ENCODE data around the gene MCHR2. TPM values are rescaled to one million over a fixed set of nuclear protein-coding genes. Genes with fewer than 3 reads are reported as not detected.
A peak's percentile ranks its signal among the peaks of the same experiment; 100 is the strongest.

The MCHR2 gene
- polyA plus RNA-seq, 2 of the 4 experiments (the other 2 are of a cell fraction) = not detected

- no peaks in the 10 kb centered on the region for H3K9me3 ChIP-seq
- ChIA-PET CTCF (no interaction called here), POLR2A (no interaction called here)
- ATAC-seq = no peak
- no peak for DNase-seq (ENCODE audit: low read depth in 1 of 2, low spot score in 1 of 2)
- TF ChIP-seq FOSB (CRISPR knock-in tag; IDR thresholded peaks at IDR 0.05) (no peak), ZC3H11A (IDR thresholded peaks at IDR 0.05) (no peak), RARB (CRISPR knock-in tag; IDR thresholded peaks at IDR 0.05) (no peak), RFX5 (IDR thresholded peaks at IDR 0.05) (no peak), EP300 (IDR thresholded peaks at IDR 0.05) (no peak), KDM5A (IDR thresholded peaks at IDR 0.05) (no peak), SREBF2 (IDR thresholded peaks at IDR 0.05) (no peak), TP53 (CRISPR knock-in tag; IDR thresholded peaks at IDR 0.05) (no peak), RCOR1 (IDR thresholded peaks at IDR 0.05; ENCODE audit: low read depth, low read length) (no peak), NR3C1 (IDR thresholded peaks at IDR 0.05) (no peak), GATA3 (IDR thresholded peaks at IDR 0.05; ENCODE audit: borderline replicate concordance) (no peak), CTCF (IDR thresholded peaks at IDR 0.05) (no peak), JUN (IDR thresholded peaks at IDR 0.05) (no peak), E2F6 (IDR thresholded peaks at IDR 0.05; ENCODE audit: borderline replicate concordance, low read depth) (no peak)
- no peak overlapping the region for H3K27ac ChIP-seq
- 52% methylated on average over 6 of the region's 6 CpGs for WGBS (ENCODE audit: missing lambda C conversion rate)
- no peak overlapping the region for H3K4me3 ChIP-seq
- no peak for FAIRE-seq
- no peaks in the 10 kb centered on the region for H3K4me1 ChIP-seq
- no peak overlapping the region for H3K4me2 ChIP-seq
These were observed 14.8 kb upstream of the MCHR2 start for GRCh38 chr6:100008857-100009256.

- ChIA-PET POLR2A (interaction anchor here (0.6 kb wide), 1 partner anchor 96 kb away, joined by 3 read pairs; no protein-coding TSS in a partner anchor), CTCF (interaction anchor here (0.7 to 4.0 kb wide), 16 partner anchors 11 to 655 kb away, joined by 3 to 28 read pairs (median 5); no protein-coding TSS in a partner anchor)
- no peak overlapping the region for H3K4me2 ChIP-seq
- no peak overlapping the region for H3K27ac ChIP-seq
- WGBS (ENCODE audit: missing lambda C conversion rate) = 6% methylated on average over 3 of the region's 3 CpGs
- FAIRE-seq (no peak), ATAC-seq (peak; percentile 82 to 88), DNase-seq (ENCODE audit: low read depth in 1 of 2, low spot score in 1 of 2) (peak; percentile 10 to 50)
- TF ChIP-seq ATOH8 (CRISPR knock-in tag; IDR thresholded peaks at IDR 0.05; ENCODE audit: low read depth) = no peak
- peak; percentile 69 for TF ChIP-seq CTCF (IDR thresholded peaks at IDR 0.05)
- no peak for TF ChIP-seq NPAS2 (CRISPR knock-in tag; IDR thresholded peaks at IDR 0.05; ENCODE audit: borderline replicate concordance)
- TF ChIP-seq ZNF302 (CRISPR knock-in tag; IDR thresholded peaks at IDR 0.05) = no peak
- no peak for TF ChIP-seq MAFK (IDR thresholded peaks at IDR 0.05; ENCODE audit: partially characterized antibody)
- TF ChIP-seq KDM1A (IDR thresholded peaks at IDR 0.05; ENCODE audit: low read depth) = no peak
- TF ChIP-seq HMGXB4 (CRISPR knock-in tag; IDR thresholded peaks at IDR 0.05; ENCODE audit: borderline replicate concordance) = no peak
- TF ChIP-seq CHD4 (IDR thresholded peaks at IDR 0.05; ENCODE audit: borderline replicate concordance) = no peak
- no peak for TF ChIP-seq USF2 (IDR thresholded peaks at IDR 0.05)
- TF ChIP-seq HES2 (IDR thresholded peaks at IDR 0.05) = no peak
- TF ChIP-seq RNF2 (IDR thresholded peaks at IDR 0.05; ENCODE audit: borderline replicate concordance, low read depth) = no peak
- TF ChIP-seq SMC3 (IDR thresholded peaks at IDR 0.05) = peak; percentile 45; the same call in 2 of the 3 replicates
- TF ChIP-seq RAD21 (conservative IDR thresholded peaks at IDR 0.05 in 1 of 2, IDR thresholded peaks at IDR 0.05 in 1 of 2) = peak; percentile 72 to 73
- TF ChIP-seq BHLHE40 (IDR thresholded peaks at IDR 0.05; ENCODE audit: low read depth, low read length) = no peak
- no peak for TF ChIP-seq HEYL (CRISPR knock-in tag; IDR thresholded peaks at IDR 0.05)
- H3K4me3 ChIP-seq = no peak overlapping the region
- no peaks in the 10 kb centered on the region for H3K4me1 ChIP-seq
- no peaks in the 10 kb centered on the region for H3K9me3 ChIP-seq
These were observed 7.9 kb upstream of the MCHR2 start for GRCh38 chr6:100001915-100002388.
